Activated naive CD8-positive, alpha-beta T cell (primary cell): ENCODE results near the gene HHIP.

Experiments
- H3K27ac Mint-ChIP-seq: one replicate; pipeline ENCODE4 v1.8.0; 2021; ENCODE audit warnings: mixed read lengths
- H3K27me3 Mint-ChIP-seq: one replicate; pipeline ENCODE4 v1.8.0; 2021; ENCODE audit warnings: mixed read lengths
- H3K36me3 Mint-ChIP-seq: one replicate; pipeline ENCODE4 v1.8.0; 2021; ENCODE audit warnings: mixed read lengths
- H3K4me1 Mint-ChIP-seq: one replicate; pipeline ENCODE4 v1.8.0; 2021; ENCODE audit warnings: low read depth, mixed read lengths
- H3K4me3 Mint-ChIP-seq: one replicate; pipeline ENCODE4 v1.8.0; 2021; ENCODE audit warnings: mild to moderate bottlenecking, mixed read lengths
- H3K9me3 Mint-ChIP-seq: one replicate; pipeline ENCODE4 v1.8.0; 2021; ENCODE audit warnings: low read depth, mixed read lengths

The HHIP gene

GRCh38 chr4:144648042-144648441 is 2.1 kb downstream of the HHIP start:
- no peak overlapping the region for H3K27ac Mint-ChIP-seq
- H3K4me1 Mint-ChIP-seq: peaks cover 23% of the 10 kb centered on the region
- H3K27me3 Mint-ChIP-seq: peaks cover 44% of the 10 kb centered on the region
- H3K9me3 Mint-ChIP-seq: no peaks in the 10 kb centered on the region
- peak overlapping the region; percentile 88 for H3K4me3 Mint-ChIP-seq
- H3K36me3 Mint-ChIP-seq: no peaks in the 10 kb centered on the region

DNA sequence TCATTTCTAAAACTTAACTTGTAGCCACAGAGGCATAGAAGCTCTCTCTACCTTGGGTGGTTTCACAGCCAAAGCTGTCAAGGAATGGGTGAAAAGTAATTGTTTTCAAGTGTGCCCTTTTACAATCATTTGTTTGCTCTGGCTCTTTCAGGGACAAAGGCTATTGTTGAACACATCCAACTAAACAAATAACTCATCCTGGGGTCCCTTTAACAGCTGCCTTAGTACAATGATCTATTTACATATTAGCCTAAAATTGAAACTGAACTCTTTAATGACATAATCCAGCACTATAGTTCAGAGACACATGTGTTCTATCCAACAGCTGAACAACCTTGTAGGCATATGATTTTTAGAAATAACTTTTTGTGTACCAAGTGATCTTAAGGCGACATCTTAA is 3.7 kb downstream of the HHIP start:
- no peak overlapping the region for H3K4me3 Mint-ChIP-seq
- peaks cover 22% of the 10 kb centered on the region for H3K4me1 Mint-ChIP-seq
- H3K27me3 Mint-ChIP-seq: peaks cover 40% of the 10 kb centered on the region
- no peaks in the 10 kb centered on the region for H3K36me3 Mint-ChIP-seq
- no peak overlapping the region for H3K27ac Mint-ChIP-seq
- no peaks in the 10 kb centered on the region for H3K9me3 Mint-ChIP-seq

GRCh38 chr4:144650311-144651005 is 4.5 kb downstream of the HHIP start:
- H3K4me1 Mint-ChIP-seq: peaks cover 21% of the 10 kb centered on the region

GRCh38 chr4:144653781-144654545 is 8.0 kb downstream of the HHIP start:
- Mint-ChIP-seq H3K27me3 (peaks cover 15% of the 10 kb centered on the region), H3K4me1 (no peaks in the 10 kb centered on the region), H3K36me3 (no peaks in the 10 kb centered on the region), H3K9me3 (no peaks in the 10 kb centered on the region), H3K4me3 (no peak overlapping the region), H3K27ac (no peak overlapping the region)

More at GRCh38 chr4:144650311-144651005, 4.5 kb downstream of the HHIP start:
- Mint-ChIP-seq H3K27ac (no peak overlapping the region), H3K36me3 (no peaks in the 10 kb centered on the region), H3K27me3 (peaks cover 37% of the 10 kb centered on the region), H3K9me3 (no peaks in the 10 kb centered on the region), H3K4me3 (no peak overlapping the region)

DNA sequence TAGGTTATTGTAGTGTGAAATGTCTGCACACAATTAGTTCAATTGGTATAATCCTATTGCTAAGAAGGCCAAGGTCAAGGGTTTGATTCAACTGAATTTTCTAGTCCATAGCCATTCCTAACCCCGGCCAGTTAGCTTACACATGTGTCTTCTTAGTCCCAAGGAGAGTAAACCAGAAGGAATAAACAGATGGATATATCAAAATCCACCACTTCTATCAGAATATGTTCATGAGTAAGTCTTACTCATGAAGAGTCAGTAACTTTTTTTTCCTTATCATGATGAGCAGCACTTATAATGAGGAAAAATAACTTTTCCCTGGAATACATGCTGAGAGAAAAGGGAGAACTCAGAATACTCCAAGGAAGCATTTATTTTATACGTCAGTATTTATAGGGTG is 9.5 kb downstream of the HHIP start:
- Mint-ChIP-seq H3K36me3 (no peaks in the 10 kb centered on the region), H3K27ac (no peak overlapping the region), H3K9me3 (no peaks in the 10 kb centered on the region), H3K4me1 (no peaks in the 10 kb centered on the region), H3K4me3 (no peak overlapping the region), H3K27me3 (peaks cover 5% of the 10 kb centered on the region)

DNA sequence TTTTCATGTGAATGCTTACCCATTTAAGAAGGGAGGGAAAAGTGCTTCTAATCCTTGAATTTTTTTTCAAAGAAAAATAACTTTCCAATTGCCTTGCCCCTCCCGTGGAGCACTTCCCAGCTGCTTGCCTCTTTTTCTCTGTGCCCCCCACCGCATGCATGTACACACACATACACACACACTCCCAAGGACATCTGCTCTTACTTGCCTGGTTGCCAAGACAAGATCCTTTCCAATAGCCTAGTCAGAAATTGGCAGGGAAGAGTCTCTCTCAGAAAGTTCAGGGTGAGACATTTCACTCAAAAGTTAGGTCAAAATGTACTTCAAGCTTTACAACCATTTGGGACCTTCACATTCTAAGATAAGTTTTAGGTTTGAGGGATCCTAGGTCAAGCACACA is 10.9 kb downstream of the HHIP start:
- no peaks in the 10 kb centered on the region for H3K36me3 Mint-ChIP-seq
- no peaks in the 10 kb centered on the region for H3K4me1 Mint-ChIP-seq
- no peaks in the 10 kb centered on the region for H3K9me3 Mint-ChIP-seq
- H3K4me3 Mint-ChIP-seq: no peak overlapping the region
- no peak overlapping the region for H3K27ac Mint-ChIP-seq
- peaks cover 2% of the 10 kb centered on the region for H3K27me3 Mint-ChIP-seq

DNA sequence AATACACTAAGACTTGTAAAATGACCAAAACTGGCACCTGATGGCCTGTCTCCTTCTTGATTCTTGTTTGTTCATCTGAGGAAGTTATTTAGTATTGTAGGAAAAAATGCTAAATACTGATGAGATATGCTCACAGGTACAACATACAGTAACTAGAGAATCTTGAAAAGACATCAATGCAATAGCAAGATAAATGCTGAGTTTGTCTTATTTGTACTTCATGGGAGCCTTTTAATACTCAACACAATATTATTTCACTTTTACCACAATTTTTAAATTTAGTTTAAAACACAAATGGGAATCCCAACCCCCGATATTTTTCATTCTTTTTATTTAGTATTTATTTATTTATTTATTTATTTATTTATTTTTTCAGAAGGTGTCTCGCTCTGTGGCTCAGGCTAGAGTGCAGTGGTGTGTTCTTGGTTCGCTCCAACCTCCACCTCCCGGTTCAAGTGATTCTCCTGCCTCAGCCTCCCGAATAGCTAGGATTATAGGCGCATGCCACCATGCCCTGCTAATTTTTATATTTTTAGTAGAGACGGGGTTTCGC is 12.1 kb downstream of the HHIP start:
- Mint-ChIP-seq H3K4me1 (no peaks in the 10 kb centered on the region), H3K36me3 (no peaks in the 10 kb centered on the region), H3K27ac (no peak overlapping the region), H3K9me3 (no peaks in the 10 kb centered on the region), H3K4me3 (no peak overlapping the region), H3K27me3 (peaks cover 4% of the 10 kb centered on the region)

DNA sequence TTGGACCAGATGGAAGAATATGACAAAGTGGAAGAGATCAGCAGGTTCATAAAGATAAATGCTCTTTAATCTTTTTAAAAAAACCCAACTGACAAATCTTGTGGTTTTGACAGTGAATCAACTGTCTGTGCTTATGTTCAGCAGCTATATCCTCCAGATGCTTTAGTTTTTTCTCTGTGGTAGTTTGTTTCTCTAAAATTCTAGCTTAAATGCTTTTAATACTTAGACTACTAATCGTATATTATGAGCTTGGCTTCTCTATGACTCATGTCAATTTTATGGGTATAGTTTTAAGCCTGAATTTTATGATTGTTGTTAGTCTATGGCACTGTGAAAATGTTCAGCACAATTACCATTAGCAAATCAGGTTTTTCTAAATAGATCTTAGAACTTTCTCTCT is 12.9 kb downstream of the HHIP start:
- H3K4me1 Mint-ChIP-seq: no peaks in the 10 kb centered on the region
- peaks cover 4% of the 10 kb centered on the region for H3K27me3 Mint-ChIP-seq
- no peaks in the 10 kb centered on the region for H3K9me3 Mint-ChIP-seq
- no peaks in the 10 kb centered on the region for H3K36me3 Mint-ChIP-seq
- no peak overlapping the region for H3K4me3 Mint-ChIP-seq
- H3K27ac Mint-ChIP-seq: no peak overlapping the region

GRCh38 chr4:144659447-144659846 is 13.5 kb downstream of the HHIP start:
- no peak overlapping the region for H3K27ac Mint-ChIP-seq
- no peaks in the 10 kb centered on the region for H3K9me3 Mint-ChIP-seq
- peaks cover 4% of the 10 kb centered on the region for H3K27me3 Mint-ChIP-seq
- H3K4me1 Mint-ChIP-seq: no peaks in the 10 kb centered on the region
- no peaks in the 10 kb centered on the region for H3K36me3 Mint-ChIP-seq
- H3K4me3 Mint-ChIP-seq: no peak overlapping the region

- no peaks in the 10 kb centered on the region for H3K9me3 Mint-ChIP-seq
- no peak overlapping the region for H3K4me3 Mint-ChIP-seq
- peaks cover 6% of the 10 kb centered on the region for H3K27me3 Mint-ChIP-seq
- no peaks in the 10 kb centered on the region for H3K36me3 Mint-ChIP-seq
- no peaks in the 10 kb centered on the region for H3K4me1 Mint-ChIP-seq
- H3K27ac Mint-ChIP-seq: no peak overlapping the region
Measured at GRCh38 chr4:144663834-144664475, 18.0 kb downstream of the HHIP start.

DNA sequence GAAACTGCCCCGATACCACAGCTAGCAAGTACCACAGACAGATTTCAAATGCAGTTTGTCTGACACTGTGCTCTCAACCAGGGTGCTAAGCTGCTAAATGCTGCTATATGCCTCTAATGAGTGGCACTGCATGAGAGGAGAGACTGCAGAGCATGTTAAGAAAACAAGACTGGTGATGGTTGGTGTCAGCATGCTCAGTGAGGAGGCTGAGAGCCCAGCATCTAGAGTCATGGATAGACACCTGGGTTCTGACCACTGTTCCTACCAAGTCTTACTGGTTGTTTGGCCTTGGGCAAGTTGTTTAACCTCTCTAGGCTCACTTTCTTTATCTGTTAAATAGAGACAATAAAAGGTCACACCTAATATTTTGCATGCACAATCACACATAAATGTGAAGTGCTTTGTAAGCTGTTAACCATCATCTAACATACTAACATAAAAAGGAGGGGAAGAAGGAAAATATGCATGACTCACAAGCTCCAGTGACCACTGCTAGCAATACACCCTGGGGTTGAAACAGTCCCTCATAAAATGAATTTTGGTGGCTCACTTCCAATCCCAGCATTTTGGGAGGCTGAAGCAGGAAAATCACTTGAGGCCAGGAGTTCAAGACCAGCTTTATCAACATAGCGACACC is 20.7 kb downstream of the HHIP start:
- Mint-ChIP-seq H3K9me3 (no peaks in the 10 kb centered on the region), H3K4me3 (no peak overlapping the region), H3K4me1 (no peaks in the 10 kb centered on the region), H3K27me3 (peaks cover 6% of the 10 kb centered on the region), H3K36me3 (no peaks in the 10 kb centered on the region), H3K27ac (no peak overlapping the region)

DNA sequence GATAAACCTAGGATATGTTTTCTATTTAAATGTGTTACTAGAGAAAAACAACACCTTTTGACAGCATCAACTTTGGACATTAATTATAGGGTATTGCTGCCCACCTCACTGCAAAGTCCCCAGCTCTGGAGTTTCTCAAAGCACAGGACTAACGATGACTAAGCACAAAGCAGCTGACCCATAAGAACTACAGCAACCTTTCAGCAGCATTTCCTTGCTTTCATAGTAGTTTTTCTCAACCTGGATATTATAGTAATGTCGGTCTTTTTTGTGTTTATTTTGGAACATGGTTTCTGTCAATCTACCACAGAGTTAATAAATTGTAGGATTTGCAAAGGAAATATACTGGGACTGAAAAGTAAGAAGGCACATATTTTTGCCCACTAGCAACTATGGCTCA is 21.5 kb downstream of the HHIP start:
- Mint-ChIP-seq H3K4me3 (no peak overlapping the region), H3K4me1 (no peaks in the 10 kb centered on the region), H3K9me3 (no peaks in the 10 kb centered on the region), H3K36me3 (no peaks in the 10 kb centered on the region), H3K27ac (no peak overlapping the region), H3K27me3 (peaks cover 4% of the 10 kb centered on the region)

GRCh38 chr4:144670776-144671175 is 24.8 kb downstream of the HHIP start:
- H3K9me3 Mint-ChIP-seq: no peaks in the 10 kb centered on the region
- H3K36me3 Mint-ChIP-seq: no peaks in the 10 kb centered on the region
- H3K27ac Mint-ChIP-seq: no peak overlapping the region
- H3K4me1 Mint-ChIP-seq: no peaks in the 10 kb centered on the region
- H3K27me3 Mint-ChIP-seq: peaks cover 4% of the 10 kb centered on the region
- no peak overlapping the region for H3K4me3 Mint-ChIP-seq

- no peaks in the 10 kb centered on the region for H3K9me3 Mint-ChIP-seq
- no peak overlapping the region for H3K4me3 Mint-ChIP-seq
- no peaks in the 10 kb centered on the region for H3K27me3 Mint-ChIP-seq
- no peaks in the 10 kb centered on the region for H3K36me3 Mint-ChIP-seq
- H3K4me1 Mint-ChIP-seq: no peaks in the 10 kb centered on the region
- H3K27ac Mint-ChIP-seq: no peak overlapping the region
Measured at GRCh38 chr4:144674711-144675110, 28.8 kb downstream of the HHIP start.

DNA sequence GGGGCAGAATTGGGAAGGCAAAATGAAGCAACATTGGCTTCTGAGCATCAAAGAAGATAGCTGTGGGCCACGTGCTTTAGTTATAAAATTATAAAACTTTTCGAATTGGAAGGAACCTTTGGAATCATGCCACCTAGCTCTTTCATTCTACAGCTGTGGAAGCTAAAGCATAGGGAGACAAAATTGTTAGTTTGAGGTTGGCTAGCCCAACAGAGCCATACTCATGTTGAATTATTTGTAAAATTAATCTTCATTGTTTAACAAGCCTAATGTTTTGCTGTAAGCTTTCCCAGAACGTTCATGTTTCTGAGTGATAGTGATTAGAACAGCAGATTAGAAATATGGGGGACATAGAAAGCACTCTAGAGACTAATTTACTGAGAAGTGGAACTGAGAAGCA is 35.9 kb downstream of the HHIP start:
- Mint-ChIP-seq H3K9me3 (no peaks in the 10 kb centered on the region), H3K4me3 (no peak overlapping the region), H3K27me3 (no peaks in the 10 kb centered on the region), H3K4me1 (no peaks in the 10 kb centered on the region), H3K27ac (no peak overlapping the region), H3K36me3 (no peaks in the 10 kb centered on the region)
